IMR-90 (cell line): ENCODE data around the gene BCL11A. TPM values are rescaled to one million over a fixed set of nuclear protein-coding genes. Genes with fewer than 3 reads are reported as not detected.

Experiments
- ATAC-seq: fragments of 200-7000 bp; cut with Tn5 transposase; 2 replicates; pipeline ENCODE4 v1.9.1; 2020; ENCODE audit warnings: low read depth, mild to moderate bottlenecking, moderate library complexity
- BruUV-seq: library from RNA; stranded (reverse); fragments of 400-500 nt; replicated peaks from 2 replicates; lab custom pipeline; 2021; lab: Mats Ljungman, UMichigan
- CTCF ChIA-PET: fragments of 300-600 bp; formaldehyde crosslinking; extraction: SDS; loops from one replicate; lab custom pipeline; 2021; ENCODE audit warnings: antibody characterized with exemption; lab: Yijun Ruan, JAX
- POLR2A ChIA-PET: fragments of 300-600 bp; sonication (Branson Sonifier 250); formaldehyde crosslinking; loops from one replicate; lab custom pipeline; 2022; ENCODE audit warnings: antibody characterized with exemption; ENCODE audit not compliant: unreplicated experiment; lab: Charles Lee
- DNase-seq: peaks from one replicate; pipeline ENCODE4 v3.0.0; 2013
- H2AFZ ChIP-seq: replicated peaks from 2 replicates; pipeline ENCODE3; 2013; ENCODE audit warnings: low read length, mild to moderate bottlenecking; ENCODE audit not compliant: poor library complexity
- H2AK5ac ChIP-seq: 2 replicates; pipeline ENCODE4 v1.6.1; 2013; ENCODE audit warnings: low read depth, low read length, inconsistent platforms
- H2AK9ac ChIP-seq: replicated peaks from 2 replicates; pipeline ENCODE3; 2013; ENCODE audit warnings: mild to moderate bottlenecking, low read depth, low read length, moderate library complexity; ENCODE audit not compliant: poor library complexity
- H2BK120ac ChIP-seq: 2 replicates; pipeline ENCODE4 v1.6.1; 2013; ENCODE audit warnings: low read depth, low read length, inconsistent platforms
- H2BK15ac ChIP-seq: 3 replicates; pipeline ENCODE4 v1.6.1; 2013; ENCODE audit warnings: low read depth, low read length, inconsistent platforms
- H2BK20ac ChIP-seq: 2 replicates; pipeline ENCODE4 v1.6.1; 2013; ENCODE audit warnings: low read depth, mild to moderate bottlenecking, inconsistent platforms, low read length, moderate library complexity
- H2BK5ac ChIP-seq: 2 replicates; pipeline ENCODE4 v1.6.1; 2013; ENCODE audit warnings: mild to moderate bottlenecking, low read depth, low read length, inconsistent platforms; ENCODE audit not compliant: poor library complexity, severe bottlenecking
- H3K14ac ChIP-seq: replicated peaks from 2 replicates; pipeline ENCODE4 v1.6.1; 2013; ENCODE audit warnings: low read depth, low read length, inconsistent platforms
- H3K18ac ChIP-seq: 2 replicates; pipeline ENCODE4 v1.6.1; 2013; ENCODE audit warnings: low read depth, low read length, control low read depth
- H3K23ac ChIP-seq: 2 replicates; pipeline ENCODE4 v1.6.1; 2013; ENCODE audit warnings: low read depth, low read length, inconsistent platforms
- H3K27ac ChIP-seq: 2 replicates; pipeline ENCODE4 v1.5.1; 2013; ENCODE audit warnings: mild to moderate bottlenecking, control low read depth, low read length; ENCODE audit not compliant: insufficient read depth
- H3K27me3 ChIP-seq: 2 replicates; pipeline ENCODE4 v1.6.1; 2013; ENCODE audit warnings: low read length; ENCODE audit not compliant: control insufficient read depth, insufficient read depth
- H3K36me3 ChIP-seq: 2 replicates; pipeline ENCODE4 v1.6.1; 2013; ENCODE audit warnings: low read length, mixed read lengths; ENCODE audit not compliant: control insufficient read depth, insufficient read depth
- H3K4ac ChIP-seq: 2 replicates; pipeline ENCODE4 v1.6.1; 2013; ENCODE audit warnings: low read depth, low read length, inconsistent platforms
- H3K4me1 ChIP-seq: 2 replicates; pipeline ENCODE4 v1.6.1; 2013; ENCODE audit warnings: low read length, mixed read lengths; ENCODE audit not compliant: control insufficient read depth, insufficient read depth
- H3K4me2 ChIP-seq: 2 replicates; pipeline ENCODE4 v1.6.1; 2013; ENCODE audit warnings: low read depth, mild to moderate bottlenecking, control low read depth, low read length, moderate library complexity
- H3K4me3 ChIP-seq: 2 replicates; pipeline ENCODE4 v1.5.1; 2013; ENCODE audit warnings: low read depth, mild to moderate bottlenecking, control low read depth, low read length, moderate library complexity; ENCODE audit not compliant: insufficient read depth
- H3K56ac ChIP-seq: 2 replicates; pipeline ENCODE4 v1.6.1; 2013; ENCODE audit warnings: low read length, inconsistent platforms; ENCODE audit not compliant: insufficient read depth; ENCODE audit errors: extremely low read depth
- H3K79me1 ChIP-seq, 2 experiments: 2 replicates each; pipeline ENCODE4 v1.6.1; 2013; ENCODE audit warnings: low read length in 2 of 2, inconsistent platforms in 1 of 2, low read depth in 1 of 2
- H3K9ac ChIP-seq: 2 replicates; pipeline ENCODE4 v1.6.1; 2013; ENCODE audit warnings: low read depth, low read length, control low read depth
- H3K9me1 ChIP-seq: 2 replicates; pipeline ENCODE4 v1.6.1; 2013; ENCODE audit warnings: low read length, inconsistent platforms; ENCODE audit not compliant: insufficient read depth
- H3K9me3 ChIP-seq: 2 replicates; pipeline ENCODE4 v1.6.1; 2013; ENCODE audit warnings: low read length; ENCODE audit not compliant: control insufficient read depth, insufficient read depth
- H4K20me1 ChIP-seq: 2 replicates; pipeline ENCODE4 v1.6.1; 2013; ENCODE audit warnings: low read length, inconsistent platforms; ENCODE audit not compliant: insufficient read depth
- H4K5ac ChIP-seq: 2 replicates; pipeline ENCODE4 v1.6.1; 2013; ENCODE audit warnings: mild to moderate bottlenecking, low read depth, low read length, control low read depth
- H4K8ac ChIP-seq, 2 experiments: 2 replicates each; pipeline ENCODE4 v1.6.1; 2013; ENCODE audit warnings: low read depth in 2 of 2, low read length in 2 of 2, control low read depth in 1 of 2, inconsistent platforms in 1 of 2
- H4K91ac ChIP-seq: 2 replicates; pipeline ENCODE4 v1.6.1; 2013; ENCODE audit warnings: low read depth, low read length, inconsistent platforms; ENCODE audit not compliant: insufficient read depth
- BHLHE40 ChIP-seq: fragments of 150-350 bp; IDR thresholded peaks from 2 replicates; pipeline ENCODE4 v1.6.1; 2016; ENCODE audit warnings: mild to moderate bottlenecking, low read depth, low read length
- CHD1 ChIP-seq: IDR thresholded peaks from 2 replicates; pipeline ENCODE4 v1.6.1; 2012; ENCODE audit warnings: low read depth, low read length, improper control_type of control experiment
- ELK1 ChIP-seq: fragments of 150-350 bp; IDR thresholded peaks from 2 replicates; pipeline ENCODE4 v1.6.1; 2016; ENCODE audit warnings: low read depth, mild to moderate bottlenecking, low read length, moderate library complexity, borderline replicate concordance
- FOS ChIP-seq: fragments of 150-350 bp; IDR thresholded peaks from 2 replicates; pipeline ENCODE4 v1.6.1; 2016; ENCODE audit warnings: low read depth, low read length
- MAFK ChIP-seq: IDR thresholded peaks from 2 replicates; pipeline ENCODE4 v1.6.1; 2012; ENCODE audit warnings: low read depth, low read length, improper control_type of control experiment
- MXI1 ChIP-seq: IDR thresholded peaks from 2 replicates; pipeline ENCODE4 v1.6.1; 2012; ENCODE audit warnings: low read depth, mild to moderate bottlenecking, low read length, moderate library complexity, borderline replicate concordance
- RAD21 ChIP-seq: IDR thresholded peaks from 2 replicates; pipeline ENCODE4 v1.6.1; 2012; ENCODE audit warnings: low read length, improper control_type of control experiment
- RCOR1 ChIP-seq: IDR thresholded peaks from 2 replicates; pipeline ENCODE4 v1.6.1; 2012; ENCODE audit warnings: mild to moderate bottlenecking, low read length, improper control_type of control experiment; ENCODE audit not compliant: insufficient replicate concordance
- RFX5 ChIP-seq: IDR thresholded peaks from 2 replicates; pipeline ENCODE4 v1.8.0; 2012; ENCODE audit warnings: low read depth, mild to moderate bottlenecking, low read length, moderate library complexity
- SMC3 ChIP-seq: fragments of 150-350 bp; IDR thresholded peaks from 2 replicates; pipeline ENCODE4 v1.6.1; 2016; ENCODE audit warnings: low read depth, mild to moderate bottlenecking, antibody characterized with exemption, low read length, moderate library complexity
- WGBS, 2 experiments: methylation state at CpG; one replicate each; pipeline versions ENCODE4 v1.1.5 to v1.1.7; 2013; ENCODE audit warnings: missing lambda C conversion rate in 2 of 2; ENCODE audit not compliant: insufficient read length in 1 of 2; ENCODE audit errors: extremely low coverage in 2 of 2; 5-methylcytosine and 5-hydroxymethylcytosine counted together
- dilution Hi-C: fragments of 300-500 bp; cut with HindIII; formaldehyde crosslinking; loops from one replicate; pipeline ENCODE4 v1.14.3; 2018; ENCODE audit warnings: low sequenced_read_pairs; ENCODE audit not compliant: unreplicated experiment
- in situ Hi-C: fragments of 300-500 bp; cut with MboI; formaldehyde crosslinking; loops from 3 replicates; pipeline ENCODE4 v1.14.3; 2019; ENCODE audit warnings: low sequenced_read_pairs, inconsistent platforms, mixed read lengths
- intact Hi-C: fragments of 100-400 bp; cut with micrococcal nuclease; formaldehyde crosslinking; loops from 2 replicates; pipeline ENCODE4 v1.10.0; 2022
- polyA plus RNA-seq, 3 experiments: library from polyadenylated mRNA; depleted of rRNA; stranded (reverse); fragments of >200 nt; gene quantifications; 2 replicates each; pipeline ENCODE4 v1.2.3, GENCODE V29; 2012; ENCODE audit warnings: low replicate concordance in 1 of 3
- total RNA-seq: library from RNA; depleted of rRNA; stranded (reverse); fragments of >200 nt; gene quantifications from 2 replicates; pipeline ENCODE4 v1.2.3, GENCODE V29; 2012

Gene BCL11A
- total and polyA plus RNA-seq, 2 of the 4 experiments (the other 2 are of a cell fraction), result 1.0 to 1.1 TPM

- no peak overlapping the region for H2AFZ ChIP-seq
- no peak overlapping the region for H4K91ac ChIP-seq
- no peak overlapping the region for H3K4me3 ChIP-seq
- no CpG with 5 or more reads among the region's 3 CpGs for WGBS, 2 experiments
- ChIA-PET CTCF (no interaction called here), POLR2A (no interaction called here)
- H3K9me1 ChIP-seq, result peaks cover 4% of the 10 kb centered on the region; the same call in 1 of the 2 replicates
- no peaks in the 10 kb centered on the region for H3K36me3 ChIP-seq
- H3K27me3 ChIP-seq, result no peaks in the 10 kb centered on the region
- in situ Hi-C loops, result no loop called here
- no peak overlapping the region for H3K56ac ChIP-seq
- intact Hi-C loops, result no loop called here
- no peak overlapping the region for H2BK5ac ChIP-seq
- no peak overlapping the region for H3K14ac ChIP-seq
- H3K9ac ChIP-seq, result no peak overlapping the region
- TF ChIP-seq FOS (no peak), ELK1 (no peak), CHD1 (no peak), MXI1 (no peak), BHLHE40 (no peak), RFX5 (no peak), RAD21 (no peak), MAFK (no peak), RCOR1 (no peak), SMC3 (no peak)
- no peak overlapping the region for H3K4me2 ChIP-seq
- dilution Hi-C loops, result no loop called here
- H3K27ac ChIP-seq, result no peak overlapping the region
- H3K79me1 ChIP-seq, result no peaks in the 10 kb centered on the region
- H3K4me1 ChIP-seq, result peaks cover 10% of the 10 kb centered on the region
- H2BK20ac ChIP-seq, result no peak overlapping the region
- H3K9me3 ChIP-seq, result no peaks in the 10 kb centered on the region
- no peak overlapping the region for H2BK15ac ChIP-seq
- no peak overlapping the region for H2AK5ac ChIP-seq
- no peak overlapping the region for H4K5ac ChIP-seq
- no peak overlapping the region for H3K18ac ChIP-seq
- ATAC-seq (no peak), DNase-seq (no peak)
- H2AK9ac ChIP-seq, result no peak overlapping the region
- H3K23ac ChIP-seq, result no peak overlapping the region
- H3K4ac ChIP-seq, result no peak overlapping the region
- no TSS peak for BruUV-seq
- H4K8ac ChIP-seq, result no peak overlapping the region
- H2BK120ac ChIP-seq, result no peak overlapping the region
- H4K20me1 ChIP-seq, result no peaks in the 10 kb centered on the region
These were observed 66.9 kb downstream of the BCL11A start for GRCh38 chr2:60486551-60486950.
